ENCODE measurements around the gene PODXL2.
"Not testable (repeated sequence)": the region's sequence is repeated elsewhere in the genome, so short reads cannot be mapped to it uniquely, and the experiment has no call there.

The PODXL2 gene

GRCh38 chr3:127604035-127604434 is 24.9 kb upstream of the PODXL2 start:
- DNase-seq (ENCODE audit: extremely low read depth, insufficient read length), result no peak
- no peaks in the 10 kb centered on the region for H3K27me3 ChIP-seq (replicated peaks; ENCODE audit: control insufficient read depth, insufficient read depth, low read length)
- peaks cover 35% of the 10 kb centered on the region for H3K36me3 ChIP-seq (ENCODE audit: control insufficient read depth, insufficient read depth, low read length)
- no peak for TF ChIP-seq CTCF (IDR thresholded peaks at IDR 0.05; ENCODE audit: insufficient read depth, low read length, poor library complexity, severe bottlenecking)
- no peak overlapping the region for H3K4me3 ChIP-seq (replicated peaks; ENCODE audit: low read depth, low read length)

- H3K36me3 ChIP-seq (ENCODE audit: control insufficient read depth, insufficient read depth, low read length), result peaks cover 40% of the 10 kb centered on the region
- no peaks in the 10 kb centered on the region for H3K27me3 ChIP-seq (replicated peaks; ENCODE audit: control insufficient read depth, insufficient read depth, low read length)
- no peak for DNase-seq (ENCODE audit: extremely low read depth, insufficient read length)
- H3K4me3 ChIP-seq (replicated peaks; ENCODE audit: low read depth, low read length), result no peak overlapping the region
- TF ChIP-seq CTCF (IDR thresholded peaks at IDR 0.05; ENCODE audit: insufficient read depth, low read length, poor library complexity, severe bottlenecking), result no peak
Observed at GRCh38 chr3:127604546-127605165, 24.3 kb upstream of the PODXL2 start.

- H3K4me3 ChIP-seq (replicated peaks; ENCODE audit: low read depth, low read length); DNase-seq (ENCODE audit: extremely low read depth, insufficient read length); H3K27me3 ChIP-seq (replicated peaks; ENCODE audit: control insufficient read depth, insufficient read depth, low read length): not testable (repeated sequence)
- H3K36me3 ChIP-seq (ENCODE audit: control insufficient read depth, insufficient read depth, low read length), result peaks cover 43% of the 10 kb centered on the region
Observed at GRCh38 chr3:127605547-127605946, 23.4 kb upstream of the PODXL2 start.

GRCh38 chr3:127606086-127606805 is 22.7 kb upstream of the PODXL2 start:
- no peak for DNase-seq (ENCODE audit: extremely low read depth, insufficient read length)
- no peak for TF ChIP-seq CTCF (IDR thresholded peaks at IDR 0.05; ENCODE audit: insufficient read depth, low read length, poor library complexity, severe bottlenecking)
- Histone ChIP-seq H3K4me3 (replicated peaks; ENCODE audit: low read depth, low read length) (no peak overlapping the region), H3K36me3 (ENCODE audit: control insufficient read depth, insufficient read depth, low read length) (peaks cover 47% of the 10 kb centered on the region), H3K27me3 (replicated peaks; ENCODE audit: control insufficient read depth, insufficient read depth, low read length) (no peaks in the 10 kb centered on the region)

- Histone ChIP-seq H3K36me3 (ENCODE audit: control insufficient read depth, insufficient read depth, low read length) (peaks cover 47% of the 10 kb centered on the region), H3K27me3 (replicated peaks; ENCODE audit: control insufficient read depth, insufficient read depth, low read length) (no peaks in the 10 kb centered on the region), H3K4me3 (replicated peaks; ENCODE audit: low read depth, low read length) (no peak overlapping the region)
- TF ChIP-seq CTCF (IDR thresholded peaks at IDR 0.05; ENCODE audit: insufficient read depth, low read length, poor library complexity, severe bottlenecking), result no peak
- DNase-seq (ENCODE audit: extremely low read depth, insufficient read length), result no peak
Observed at GRCh38 chr3:127606981-127607595, 21.9 kb upstream of the PODXL2 start.

GRCh38 chr3:127607675-127608361 is 21.2 kb upstream of the PODXL2 start:
- Histone ChIP-seq H3K4me3 (replicated peaks; ENCODE audit: low read depth, low read length) (no peak overlapping the region), H3K36me3 (ENCODE audit: control insufficient read depth, insufficient read depth, low read length) (peaks cover 50% of the 10 kb centered on the region), H3K27me3 (replicated peaks; ENCODE audit: control insufficient read depth, insufficient read depth, low read length) (no peaks in the 10 kb centered on the region)
- DNase-seq (ENCODE audit: extremely low read depth, insufficient read length), result no peak
- no peak for TF ChIP-seq CTCF (IDR thresholded peaks at IDR 0.05; ENCODE audit: insufficient read depth, low read length, poor library complexity, severe bottlenecking)
